Measurements from ENCODE around the gene ETS1.

DNA sequence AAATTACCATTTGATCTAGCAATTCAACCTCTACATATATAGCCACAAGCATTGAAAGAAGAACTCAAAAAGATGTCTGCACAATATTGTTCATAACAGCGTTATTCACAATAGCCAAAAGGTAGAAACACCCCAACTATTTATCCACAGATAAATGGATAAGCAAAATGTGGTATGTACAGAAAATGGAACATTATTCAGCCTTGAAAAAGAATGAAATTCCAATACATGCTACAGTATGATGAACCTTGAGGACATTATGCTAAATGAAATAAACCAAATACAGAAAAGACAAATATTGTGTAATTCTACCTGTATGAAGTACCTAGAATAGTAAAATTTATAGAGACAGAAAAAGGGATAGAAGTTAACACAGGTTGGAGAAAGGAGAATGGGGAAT lies 2.6 kb upstream of the ETS1 start:
- TF ChIP-seq, protein P1, sequence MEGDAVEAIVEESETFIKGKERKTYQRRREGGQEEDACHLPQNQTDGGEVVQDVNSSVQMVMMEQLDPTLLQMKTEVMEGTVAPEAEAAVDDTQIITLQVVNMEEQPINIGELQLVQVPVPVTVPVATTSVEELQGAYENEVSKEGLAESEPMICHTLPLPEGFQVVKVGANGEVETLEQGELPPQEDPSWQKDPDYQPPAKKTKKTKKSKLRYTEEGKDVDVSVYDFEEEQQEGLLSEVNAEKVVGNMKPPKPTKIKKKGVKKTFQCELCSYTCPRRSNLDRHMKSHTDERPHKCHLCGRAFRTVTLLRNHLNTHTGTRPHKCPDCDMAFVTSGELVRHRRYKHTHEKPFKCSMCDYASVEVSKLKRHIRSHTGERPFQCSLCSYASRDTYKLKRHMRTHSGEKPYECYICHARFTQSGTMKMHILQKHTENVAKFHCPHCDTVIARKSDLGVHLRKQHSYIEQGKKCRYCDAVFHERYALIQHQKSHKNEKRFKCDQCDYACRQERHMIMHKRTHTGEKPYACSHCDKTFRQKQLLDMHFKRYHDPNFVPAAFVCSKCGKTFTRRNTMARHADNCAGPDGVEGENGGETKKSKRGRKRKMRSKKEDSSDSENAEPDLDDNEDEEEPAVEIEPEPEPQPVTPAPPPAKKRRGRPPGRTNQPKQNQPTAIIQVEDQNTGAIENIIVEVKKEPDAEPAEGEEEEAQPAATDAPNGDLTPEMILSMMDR (optimal IDR thresholded peaks at IDR 0.05 in 1 of 3, IDR thresholded peaks at IDR 0.05 in 1 of 3, conservative IDR thresholded peaks at IDR 0.05 in 1 of 3; ENCODE audit: extremely low read depth in 1 of 3, insufficient read depth in 2 of 3, low read length in 3 of 3): no peak
- no peak for TF ChIP-seq EZH2 (IDR thresholded peaks at IDR 0.05; ENCODE audit: low read length)

All from keratinocyte (primary cell).